CD4-positive, alpha-beta T cell treated with Interleukin-2 at 100 ng/mL for 4 hours (primary cell): ENCODE results near the gene PDCD1.
"Not testable (repeated sequence)": the region's sequence is repeated elsewhere in the genome, so short reads cannot be mapped to it uniquely, and the experiment has no call there.

Experiments
- DNase-seq: peaks from one replicate; pipeline ENCODE4 v3.0.0-alpha.2; 2020; ENCODE audit warnings: low spot score

The PDCD1 gene

DNA sequence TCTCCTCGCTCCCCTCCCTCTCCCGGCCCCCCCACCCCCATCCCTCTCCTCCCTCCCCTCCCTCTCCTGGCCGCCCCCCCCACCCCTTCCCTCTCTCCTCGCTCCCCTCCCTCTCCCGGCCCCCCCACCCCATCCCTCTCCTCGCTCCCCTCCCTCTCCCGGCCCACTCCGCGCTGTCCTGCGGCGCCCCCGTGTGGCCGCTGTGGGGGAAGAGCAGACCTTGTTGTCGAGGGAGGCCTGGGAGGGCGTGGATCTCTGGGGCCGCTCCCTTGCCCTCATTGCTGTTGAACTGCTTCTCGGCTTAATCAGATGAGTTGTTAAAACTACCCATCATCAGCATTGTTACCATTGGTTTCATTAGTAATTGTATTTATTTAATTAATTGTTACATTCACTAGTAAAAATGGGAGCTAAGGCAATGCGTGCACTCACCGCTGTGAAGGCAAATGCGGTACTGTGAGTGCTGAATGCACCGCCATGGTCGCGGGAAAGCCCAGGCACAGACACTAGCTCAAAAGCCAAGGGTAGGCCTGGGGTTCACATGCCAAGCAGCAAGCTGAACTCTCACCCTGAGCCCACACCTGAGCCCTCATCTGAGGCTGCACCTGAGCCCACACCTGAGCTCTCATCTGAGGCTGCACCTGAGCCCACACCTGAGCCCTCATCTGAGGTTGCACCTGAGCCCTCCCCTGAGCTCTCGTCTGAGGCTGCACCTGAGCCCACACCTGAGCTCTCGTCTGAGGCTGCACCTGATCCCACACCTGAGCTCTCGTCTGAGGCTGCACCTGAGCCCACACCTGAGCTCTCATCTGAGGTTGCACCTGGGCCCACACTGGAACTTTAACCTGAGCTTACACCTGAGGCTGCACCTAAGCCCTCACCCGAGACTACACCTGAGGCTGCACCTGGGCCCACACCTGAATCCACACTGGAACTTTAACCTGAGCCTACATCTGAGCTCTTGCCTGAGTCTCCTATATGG, 19.6 kb upstream of the PDCD1 start:
- peak; percentile 79 for DNase-seq

DNA sequence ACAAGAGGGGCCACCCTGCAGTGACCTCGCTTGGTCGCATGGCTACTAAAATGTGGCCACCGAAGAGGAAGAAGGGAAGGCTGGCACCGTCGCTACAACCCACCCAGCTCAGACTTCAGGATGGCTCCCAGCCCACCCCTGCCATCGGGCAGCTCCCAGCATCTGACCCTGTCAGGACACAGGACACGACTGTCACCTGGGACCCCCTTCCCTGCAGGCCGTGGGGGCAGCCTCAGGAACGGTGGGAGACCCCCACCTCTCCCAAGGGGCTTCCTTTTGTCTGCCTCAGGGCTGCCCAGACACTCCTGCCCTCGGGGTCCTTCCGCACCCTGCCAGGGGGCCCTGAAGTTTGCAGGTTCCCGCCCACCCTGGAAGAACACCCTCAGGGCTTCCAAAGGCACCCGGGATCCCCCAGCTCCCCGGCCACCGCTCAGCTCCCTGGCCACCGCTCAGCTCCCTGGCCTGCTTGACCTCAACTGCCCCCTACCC, 18.5 kb upstream of the PDCD1 start:
- DNase-seq, result no peak

DNA sequence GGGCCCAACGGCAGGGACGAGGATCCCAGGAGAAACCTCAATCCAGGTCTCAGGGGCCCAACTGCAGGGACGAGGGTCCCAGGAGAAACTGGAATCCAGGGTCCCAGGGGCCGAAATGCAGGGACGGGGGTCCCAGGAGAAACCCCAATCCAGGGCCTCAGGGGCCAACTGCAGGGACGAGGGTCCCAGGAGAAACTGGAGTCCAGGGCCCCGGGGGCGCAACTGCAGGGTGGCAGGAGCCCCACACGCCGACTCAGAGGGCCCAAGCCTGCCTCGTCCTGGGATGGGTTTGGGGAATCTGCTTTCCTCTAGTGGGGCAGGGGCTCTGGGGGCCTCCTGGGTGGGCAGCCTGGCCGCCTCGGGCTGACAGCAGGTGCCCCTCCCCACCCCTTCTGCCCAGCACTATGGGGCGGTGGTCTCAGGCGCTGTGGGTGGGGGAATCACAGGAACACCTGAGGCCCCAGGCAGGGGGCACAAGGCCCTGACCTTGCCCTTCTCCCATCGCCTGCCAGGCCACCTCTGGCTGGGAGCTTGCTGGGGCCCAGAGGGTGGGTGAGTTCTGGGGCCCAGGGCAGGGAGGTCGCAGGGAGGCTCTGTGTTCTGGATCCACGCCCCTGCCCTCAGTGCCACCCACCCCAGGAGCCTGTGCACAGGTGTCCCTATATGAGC, 18.0 kb upstream of the PDCD1 start:
- DNase-seq, result no peak

DNA sequence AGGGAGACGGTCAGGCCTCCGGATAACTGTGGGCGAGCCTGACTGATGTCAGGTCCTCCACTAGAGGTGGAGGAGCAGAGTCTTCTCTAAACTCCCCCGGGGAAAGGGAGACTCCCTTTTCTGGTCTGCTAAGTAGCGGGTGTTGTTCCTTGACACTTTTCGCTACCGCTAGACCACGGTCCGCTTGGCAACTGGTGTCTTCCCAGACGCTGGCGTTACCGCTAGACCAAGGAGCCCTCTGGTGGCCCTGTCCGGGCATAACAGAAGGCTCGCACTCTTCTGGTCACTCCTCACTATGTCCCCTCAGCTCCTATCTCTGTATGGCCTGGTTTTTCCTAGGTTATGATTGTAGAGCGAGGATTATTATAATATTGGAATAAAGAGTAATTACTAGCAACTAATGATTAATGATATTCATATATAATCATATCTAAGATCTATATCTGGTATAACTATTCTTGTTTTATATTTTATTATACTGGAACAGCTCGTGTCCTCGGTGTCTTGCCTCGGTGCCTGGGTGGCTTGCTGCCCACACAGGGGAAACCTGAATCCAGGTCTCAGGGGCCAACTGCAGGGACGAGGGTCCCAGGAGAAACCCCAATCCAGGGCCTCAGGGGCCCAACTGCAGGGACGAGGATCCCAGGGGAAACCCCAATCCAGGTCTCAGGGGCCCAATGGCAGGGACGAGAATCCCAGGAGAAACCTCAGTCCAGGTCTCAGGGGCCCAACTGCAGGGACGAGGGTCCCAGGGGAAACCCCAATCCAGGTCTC, 17.2 kb upstream of the PDCD1 start:
- DNase-seq, result not testable (repeated sequence)

DNA sequence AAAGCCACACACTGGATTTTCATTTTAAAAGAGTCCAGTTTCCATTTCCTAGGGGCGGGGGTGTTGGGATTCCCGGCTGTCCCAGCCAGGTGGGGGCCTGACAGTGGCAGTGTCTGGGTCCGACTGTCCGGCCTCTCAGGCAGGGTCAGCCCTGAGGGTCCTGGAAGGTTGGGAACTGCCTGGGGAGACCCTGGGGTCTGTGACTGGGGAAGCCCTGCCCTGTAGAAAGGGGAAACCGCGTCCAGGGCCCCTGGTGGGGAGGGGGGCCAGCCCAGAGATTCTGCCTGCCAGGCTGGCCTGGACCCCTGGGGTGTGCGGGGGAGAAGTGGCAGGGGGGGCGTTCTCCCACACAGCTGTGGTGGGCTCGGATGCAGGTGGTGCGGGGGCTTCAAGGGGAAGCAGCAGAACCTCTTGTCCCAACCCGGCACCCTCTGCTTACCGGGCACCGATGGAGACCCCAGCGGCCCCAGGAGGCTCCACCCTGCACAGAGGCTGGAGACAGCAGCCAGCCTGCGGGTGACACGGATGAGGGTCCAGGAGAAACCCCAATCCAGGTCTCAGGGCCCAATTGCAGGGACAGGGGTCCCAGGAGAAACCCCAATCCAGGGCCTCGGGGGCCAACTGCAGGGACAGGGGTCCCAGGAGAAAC, 15.7 kb upstream of the PDCD1 start:
- DNase-seq, result no peak

DNA sequence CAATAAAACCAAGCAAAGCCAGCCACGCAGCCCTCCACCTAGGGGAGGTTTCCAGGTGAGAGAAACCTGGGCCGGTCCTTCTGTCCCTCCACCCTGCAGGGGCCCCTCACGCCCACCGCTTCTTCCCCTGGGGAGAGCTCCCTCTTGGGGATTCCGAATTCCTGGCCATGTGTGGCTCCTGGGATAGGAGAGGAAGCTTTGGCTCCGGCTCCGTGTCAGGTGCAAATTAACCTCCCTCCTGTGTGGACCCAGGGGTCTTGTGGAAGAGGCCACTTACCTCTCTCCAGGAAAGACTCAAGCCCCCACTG, 15.1 kb upstream of the PDCD1 start:
- no peak for DNase-seq

DNA sequence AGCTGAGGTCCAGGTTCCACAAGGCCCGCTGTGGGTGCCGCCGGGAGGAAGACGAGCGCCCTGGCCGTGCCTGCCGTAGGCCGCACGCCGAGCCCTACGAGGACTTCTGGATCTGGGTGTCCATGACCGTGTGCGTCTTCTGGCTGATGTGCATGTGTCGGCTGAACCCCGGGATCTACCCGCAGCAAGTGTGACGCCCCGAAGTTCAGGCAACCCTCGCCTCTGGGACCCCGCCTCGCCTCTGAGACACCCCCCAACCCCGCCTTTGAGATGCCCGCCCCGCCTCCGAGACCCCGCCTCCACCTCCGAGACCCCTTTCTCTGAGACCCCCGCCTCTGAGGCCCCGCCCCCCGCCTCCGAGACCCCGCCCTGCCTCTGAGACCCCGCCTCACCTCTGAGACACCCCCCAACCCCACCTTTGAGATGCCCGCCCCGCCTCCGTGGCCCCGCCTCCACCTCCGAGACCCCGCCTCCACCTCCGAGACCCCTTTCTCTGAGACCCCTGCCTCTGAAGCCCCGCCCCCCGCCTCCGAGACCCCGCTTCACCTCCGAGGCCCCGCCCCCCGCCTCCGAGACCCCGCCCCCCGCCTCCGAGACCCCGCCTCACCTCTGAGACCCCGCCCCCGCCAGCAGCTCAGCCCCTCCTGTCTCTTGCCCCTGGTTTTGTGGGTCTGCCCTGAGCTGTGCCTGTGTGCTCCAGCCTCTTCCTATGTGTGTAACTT, 14.5 kb upstream of the PDCD1 start:
- no peak for DNase-seq

DNA sequence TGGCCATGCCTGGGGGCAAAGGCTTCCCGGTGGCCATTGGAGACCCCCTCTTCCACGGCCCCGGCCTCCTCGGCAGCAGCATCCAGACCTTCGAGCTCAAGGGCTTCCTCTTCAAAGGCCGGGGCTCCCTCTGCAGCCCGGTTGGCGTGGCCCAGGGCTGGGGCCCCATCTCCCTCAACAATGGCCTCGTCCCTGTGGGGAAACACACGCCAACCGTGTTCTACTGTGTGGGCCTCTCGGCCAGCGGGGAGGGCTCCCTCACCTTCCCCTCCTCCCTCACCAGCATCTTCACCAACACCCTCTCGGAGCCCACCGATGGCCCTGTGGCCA, 13.6 kb upstream of the PDCD1 start:
- no peak for DNase-seq

DNA sequence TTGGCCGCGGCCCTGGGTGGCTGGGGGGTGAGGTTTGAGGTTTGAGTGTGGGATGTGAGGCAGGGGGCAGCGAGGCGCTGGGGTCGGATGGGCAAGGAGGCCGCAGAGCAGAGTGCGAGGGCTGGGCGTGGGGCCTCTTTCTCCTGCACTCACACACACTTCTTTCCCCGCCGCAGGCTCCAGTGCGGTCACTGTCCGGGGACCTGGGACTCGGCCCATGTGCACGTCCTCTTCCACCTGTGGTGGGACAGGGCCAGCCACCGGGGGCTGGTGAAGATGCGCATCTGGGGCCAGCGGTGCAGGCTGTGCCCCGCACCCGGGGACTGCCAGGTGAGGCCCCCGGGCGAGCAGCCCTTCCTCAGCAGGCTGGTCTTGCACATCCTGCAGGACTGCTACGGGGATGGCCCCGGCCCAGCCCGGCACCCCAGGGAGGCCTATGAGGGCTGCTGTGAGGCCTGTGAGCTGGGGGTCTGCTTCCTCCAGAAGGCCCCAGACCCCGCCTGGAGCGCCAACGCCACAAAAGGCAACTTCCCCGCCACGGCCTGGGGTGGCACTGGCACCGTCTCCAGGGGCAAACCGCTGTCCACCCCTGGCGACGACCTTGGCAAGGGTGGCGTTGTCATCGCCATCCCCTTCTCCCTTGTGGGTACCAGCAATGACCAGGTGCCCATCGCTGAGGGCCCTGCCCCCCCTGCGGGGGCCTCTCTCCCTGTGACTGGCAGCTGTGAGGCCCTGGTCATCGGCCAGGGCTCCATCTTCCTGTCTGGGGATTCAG, 13.0 kb upstream of the PDCD1 start:
- DNase-seq, result no peak

DNA sequence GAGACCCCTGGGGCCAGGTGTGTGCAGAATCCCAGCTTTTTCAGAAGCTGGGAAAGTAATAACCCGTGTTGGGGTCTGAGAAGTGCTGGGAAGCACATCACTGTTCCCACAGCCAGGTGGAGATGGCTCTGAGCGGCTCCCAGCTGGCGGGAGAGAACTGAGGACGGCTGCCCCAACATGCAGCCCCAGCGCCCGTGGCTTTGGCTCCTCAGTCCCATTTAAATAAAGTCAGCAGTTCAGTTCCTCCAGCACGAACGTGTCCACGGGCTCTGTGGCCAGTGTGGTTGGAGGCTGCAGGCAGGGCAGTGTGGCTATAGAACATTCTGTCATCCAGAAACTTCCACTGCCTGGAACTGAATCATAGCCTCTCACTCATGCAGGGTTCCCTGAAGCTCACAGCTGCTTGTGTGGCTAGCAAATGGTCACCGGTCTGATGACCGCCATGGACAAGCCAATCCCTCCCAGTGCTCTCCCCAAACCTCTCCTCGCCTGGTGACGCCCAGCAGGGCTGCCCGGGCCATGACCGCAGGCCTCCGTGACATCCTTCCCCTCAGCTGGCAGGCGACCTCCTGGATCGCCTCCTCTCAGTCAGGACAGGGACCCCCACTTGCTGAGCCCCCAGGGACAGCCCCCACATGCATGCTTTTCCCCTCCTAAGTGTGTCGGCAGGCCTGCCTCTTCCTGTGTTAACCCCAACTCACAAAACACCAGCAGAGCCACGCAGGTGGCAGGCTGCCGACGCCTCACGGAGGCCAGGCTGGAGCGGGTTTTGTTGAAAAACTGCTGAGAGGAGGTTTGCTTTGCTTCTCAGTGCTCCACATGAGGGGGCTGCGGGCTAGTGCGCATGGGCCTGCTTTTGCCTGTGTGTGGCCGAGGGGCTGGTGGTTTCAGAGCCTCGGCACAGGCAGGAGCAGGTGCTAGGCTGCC, 12.2 kb upstream of the PDCD1 start:
- peak; percentile 42 for DNase-seq

DNA sequence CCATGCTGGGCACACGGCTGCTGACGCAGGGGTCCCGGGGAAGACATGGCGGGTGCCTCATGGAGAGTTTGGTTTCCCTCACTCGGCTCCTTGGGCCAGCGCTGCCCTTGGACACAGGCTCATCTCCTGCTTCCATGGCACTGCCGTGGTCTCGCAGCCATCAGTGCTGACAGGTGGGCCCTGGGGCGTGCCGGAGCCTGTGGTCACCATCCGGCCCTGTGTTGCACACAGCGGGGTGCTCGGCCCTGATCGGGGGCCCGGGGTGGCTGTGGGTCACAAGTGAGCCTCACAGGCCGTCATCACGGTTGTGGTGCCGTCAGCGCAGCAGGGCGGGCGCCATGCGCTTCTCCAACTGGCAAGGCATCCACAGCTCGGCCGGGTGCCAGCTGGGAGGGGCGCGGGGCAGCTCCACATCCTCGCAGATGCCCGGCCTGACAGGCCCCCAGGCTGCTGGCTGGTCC, 11.4 kb upstream of the PDCD1 start:
- no peak for DNase-seq

DNA sequence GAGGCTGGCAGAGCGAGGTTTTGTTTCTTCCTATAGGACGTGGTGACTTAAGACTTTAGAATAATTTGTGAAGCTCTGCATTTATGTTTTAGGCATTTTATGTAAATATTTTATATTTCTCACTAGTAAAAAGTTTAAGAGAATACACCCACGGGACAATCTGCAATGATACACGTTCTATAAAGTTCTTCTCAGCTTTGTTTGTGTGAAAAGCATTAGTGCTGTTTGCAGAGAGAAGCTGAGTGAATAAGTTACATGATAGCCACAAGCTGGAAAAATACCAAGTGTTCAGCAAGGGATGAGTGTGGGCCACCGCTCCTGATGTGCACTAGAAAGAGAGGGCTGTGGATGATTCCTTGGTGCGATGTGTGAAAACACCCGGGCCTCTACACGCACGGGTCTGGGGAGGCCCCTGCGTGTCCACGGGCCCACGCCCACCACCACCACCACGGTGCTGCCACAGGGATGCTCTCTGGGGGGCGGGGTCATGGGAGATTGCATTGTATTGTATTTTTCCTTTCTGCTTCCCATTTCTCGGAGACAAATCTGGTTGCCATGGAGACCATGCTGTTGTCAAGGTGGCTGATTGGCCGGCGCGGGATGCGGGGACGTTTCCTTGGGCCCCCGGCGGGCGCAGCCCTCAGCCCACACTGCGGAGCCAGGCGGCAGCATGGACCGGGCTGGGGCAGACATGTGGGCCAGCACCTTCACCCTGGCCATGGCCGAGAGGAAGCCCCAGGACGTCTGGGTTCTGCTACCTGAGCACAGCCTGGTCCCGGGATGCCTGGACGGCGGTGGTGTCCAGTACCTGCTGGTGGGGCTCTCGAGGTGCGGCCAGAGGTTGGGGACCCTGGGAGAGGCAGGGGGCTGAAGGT, 10.6 kb upstream of the PDCD1 start, which contains the start of gene RTP5:
RTP5 (plus strand) TSS at position 643 of the 875 bp plus-strand sequence; CDS start at position 671, 28 bp downstream.
- no peak for DNase-seq

DNA sequence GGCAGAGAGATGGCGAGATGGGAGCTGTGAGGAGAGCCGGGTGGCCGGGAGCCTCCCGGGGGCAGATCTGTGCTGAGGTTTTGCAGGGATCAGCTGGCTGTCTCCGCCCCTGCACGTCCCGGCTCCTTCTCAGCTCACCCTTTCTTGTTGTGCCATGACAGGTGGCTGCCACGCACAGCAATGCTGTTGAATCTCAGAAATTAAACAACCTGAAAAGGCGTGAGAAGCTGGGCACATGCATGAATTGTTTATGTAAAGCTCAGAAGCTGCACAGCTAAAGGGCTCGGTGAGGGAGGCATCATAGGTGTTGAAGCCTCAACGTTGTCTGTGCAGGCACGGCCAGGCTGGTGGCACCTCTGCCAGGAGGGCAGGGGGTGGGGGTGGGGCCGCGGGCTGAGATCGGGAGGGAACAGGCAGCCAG, 10.0 kb upstream of the PDCD1 start:
- DNase-seq, result no peak

DNA sequence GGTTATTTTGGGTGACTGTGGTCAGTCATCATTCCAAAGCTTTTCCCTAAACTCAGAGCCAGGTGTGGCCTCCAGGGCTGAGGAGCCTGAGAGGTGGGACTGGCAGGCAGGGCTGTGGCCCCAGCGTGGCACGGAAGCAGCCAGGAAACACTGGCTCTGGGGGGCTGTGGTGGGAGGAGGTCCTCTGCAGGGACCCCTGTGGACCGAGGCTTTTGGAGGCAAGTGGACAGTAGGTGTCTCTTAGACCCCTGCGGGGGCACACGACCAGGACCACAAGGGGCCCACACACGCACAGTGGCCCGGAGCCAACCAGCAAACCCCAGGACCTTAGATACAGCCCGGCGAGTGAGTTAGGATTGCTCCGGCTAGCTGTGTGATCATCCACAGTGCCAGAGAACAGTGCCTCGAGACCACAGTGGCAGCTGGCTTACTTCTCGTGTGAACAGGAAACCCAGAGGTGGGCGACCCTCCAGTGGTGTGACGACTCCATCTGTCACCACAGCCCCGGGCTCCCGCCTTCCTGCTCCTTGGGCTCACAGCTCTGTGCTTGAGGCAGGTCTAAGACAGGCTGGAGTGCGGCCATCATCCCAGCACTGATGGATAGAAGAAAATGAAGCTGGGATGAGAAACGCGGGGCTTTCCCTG, 9.2 kb upstream of the PDCD1 start:
- peak; percentile 53 for DNase-seq

DNA sequence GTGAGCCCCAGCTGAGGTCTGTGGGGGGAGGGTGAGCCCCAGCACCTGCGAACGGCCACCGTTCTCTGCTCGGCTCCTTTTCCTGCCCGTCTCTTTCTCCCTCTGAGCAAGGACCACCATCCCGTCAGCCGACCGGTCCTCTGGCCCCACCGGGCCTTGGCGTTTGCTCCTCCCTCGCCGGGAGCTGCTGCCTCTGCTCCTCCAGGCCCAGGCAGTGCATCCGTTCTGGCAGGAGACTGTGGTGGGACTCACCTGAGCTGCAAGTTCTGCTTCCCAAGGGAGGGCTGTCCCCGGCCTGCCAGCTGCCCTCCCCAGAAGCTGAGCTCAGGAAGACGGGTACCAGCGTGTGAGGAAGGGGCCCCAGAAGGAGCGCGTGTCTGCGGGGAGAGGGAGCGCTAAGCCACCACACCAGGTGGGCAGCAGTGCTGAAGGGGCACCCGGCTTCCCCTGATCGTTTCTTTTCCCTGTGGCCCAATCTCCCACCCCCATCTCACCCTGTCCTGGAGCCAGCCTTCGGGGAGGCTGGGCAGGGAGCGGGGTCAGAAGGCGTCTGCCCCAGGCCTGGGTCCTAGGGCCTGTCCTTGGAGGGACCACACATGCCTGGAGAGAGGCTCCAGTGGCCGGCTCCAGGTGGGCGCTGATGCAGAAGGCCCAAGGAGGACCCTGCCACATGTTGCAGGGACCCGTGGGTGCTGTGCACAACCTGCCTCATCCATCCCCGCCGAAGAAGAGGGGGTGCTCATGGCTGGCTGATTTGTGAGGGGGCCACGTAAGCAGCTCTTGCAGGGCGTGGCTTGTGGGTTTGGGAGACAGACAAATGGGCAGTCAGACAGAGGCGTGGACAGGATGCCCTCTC, 8.3 kb upstream of the PDCD1 start:
- no peak for DNase-seq

DNA sequence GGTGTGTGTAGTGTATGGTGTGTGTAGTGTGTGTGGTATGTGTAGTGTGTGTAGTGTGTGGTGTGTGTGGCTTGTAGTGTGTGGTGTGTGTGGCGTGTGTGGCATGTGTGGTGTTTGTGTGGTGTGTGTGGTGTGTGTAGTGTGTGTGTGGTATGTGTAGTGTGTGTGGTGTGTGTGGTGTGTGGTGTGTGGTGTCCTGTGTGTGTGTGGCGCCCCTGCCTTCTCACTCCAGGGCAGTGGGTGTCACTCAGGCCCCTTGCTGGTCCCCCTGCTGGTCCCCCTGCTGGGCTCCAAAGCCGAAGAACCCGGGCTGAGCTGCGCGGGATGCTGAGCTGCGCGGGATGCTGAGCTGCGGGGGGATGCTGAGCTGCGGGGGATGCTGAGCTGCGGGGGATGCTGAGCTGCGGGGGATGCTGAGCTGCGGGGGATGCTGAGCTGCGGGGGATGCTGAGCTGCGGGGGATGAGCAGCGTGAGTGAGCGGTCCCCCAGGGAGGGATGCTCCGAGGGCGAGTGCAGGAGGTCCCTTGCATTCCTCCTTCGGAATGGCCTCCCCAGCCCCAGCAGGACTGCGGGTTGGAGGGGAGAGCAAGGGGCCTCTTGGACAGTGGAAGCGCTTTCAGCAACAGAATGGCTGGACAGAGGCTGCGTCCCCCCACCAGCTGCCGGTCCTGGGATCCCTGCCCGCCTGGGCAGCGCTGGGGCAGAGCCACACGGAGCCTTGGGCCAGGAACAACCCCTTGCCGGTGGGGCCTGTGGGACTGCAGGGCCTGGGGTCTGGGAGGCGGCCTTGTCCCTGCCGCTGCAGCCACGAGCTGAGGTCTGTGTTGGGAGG, 7.5 kb upstream of the PDCD1 start:
- no peak for DNase-seq
